GM23248 (cell line): ENCODE measurements around the gene HNRNPA2B1. TPM values are rescaled to one million over a fixed set of nuclear protein-coding genes. Genes with fewer than 3 reads are reported as not detected.
"Not testable (repeated sequence)": the region's sequence is repeated elsewhere in the genome, so short reads cannot be mapped to it uniquely, and the experiment has no call there.

ENCODE experiments used
- DNase-seq: peaks from one replicate; pipeline ENCODE4 v3.0.0-alpha.2; 2015
- H2AFZ ChIP-seq: fragments of 200-600 bp; sonication (generic); 2 replicates; pipeline ENCODE4 v1.6.1; 2016; ENCODE audit warnings: antibody characterized with exemption
- H3F3A ChIP-seq: fragments of 200-600 bp; sonication (generic); 2 replicates; pipeline ENCODE4 v1.6.1; 2016; ENCODE audit warnings: mild to moderate bottlenecking, antibody characterized with exemption, mixed run types; ENCODE audit not compliant: insufficient read depth
- H3K27ac ChIP-seq: fragments of 200-600 bp; sonication (generic); 2 replicates; pipeline ENCODE4 v1.5.1; 2016; ENCODE audit warnings: mild to moderate bottlenecking
- H3K27me3 ChIP-seq: fragments of 200-600 bp; sonication (generic); replicated peaks from 2 replicates; pipeline ENCODE4 v1.6.1; 2016; ENCODE audit warnings: mild to moderate bottlenecking; ENCODE audit not compliant: insufficient read depth
- H3K36me3 ChIP-seq: fragments of 200-600 bp; sonication (generic); 2 replicates; pipeline ENCODE4 v1.6.1; 2016; ENCODE audit warnings: low read depth, mild to moderate bottlenecking
- H3K4me1 ChIP-seq: fragments of 200-600 bp; sonication (generic); 2 replicates; pipeline ENCODE4 v1.6.1; 2016; ENCODE audit warnings: mild to moderate bottlenecking; ENCODE audit not compliant: insufficient read depth
- H3K4me2 ChIP-seq: fragments of 200-600 bp; sonication (generic); one replicate; pipeline ENCODE4 v1.6.1; 2016; ENCODE audit warnings: mild to moderate bottlenecking; ENCODE audit not compliant: unreplicated experiment
- H3K4me3 ChIP-seq: fragments of 200-600 bp; sonication (generic); 2 replicates; pipeline ENCODE4 v1.5.1; 2016; ENCODE audit warnings: mild to moderate bottlenecking
- H3K79me2 ChIP-seq: fragments of 200-600 bp; sonication (generic); 2 replicates; pipeline ENCODE4 v1.6.1; 2016; ENCODE audit warnings: mild to moderate bottlenecking; ENCODE audit not compliant: insufficient read depth
- H3K9ac ChIP-seq: fragments of 200-600 bp; sonication (generic); 2 replicates; pipeline ENCODE4 v1.6.1; 2016; ENCODE audit warnings: mild to moderate bottlenecking
- H3K9me2 ChIP-seq: fragments of 200-600 bp; sonication (generic); 2 replicates; pipeline ENCODE4 v1.6.1; 2016; ENCODE audit warnings: mixed run types, mild to moderate bottlenecking, moderate library complexity; ENCODE audit not compliant: insufficient read depth
- H3K9me3 ChIP-seq: fragments of 200-600 bp; sonication (generic); one replicate; pipeline ENCODE4 v1.6.1; 2017; ENCODE audit warnings: low read depth
- H4K20me1 ChIP-seq: fragments of 200-600 bp; sonication (generic); 2 replicates; pipeline ENCODE4 v1.6.0; 2016; ENCODE audit not compliant: insufficient read depth
- EZH2 ChIP-seq: fragments of 200-600 bp; sonication (generic); IDR thresholded peaks from 2 replicates; pipeline ENCODE4 v1.6.1; 2018; ENCODE audit warnings: antibody characterized with exemption, mild to moderate bottlenecking; ENCODE audit not compliant: insufficient read depth, poor library complexity, severe bottlenecking
- EZH2phosphoT487 ChIP-seq: fragments of 200-600 bp; sonication (generic); IDR thresholded peaks from 2 replicates; pipeline ENCODE4 v1.6.1; 2018; ENCODE audit warnings: antibody characterized with exemption, moderate library complexity, mild to moderate bottlenecking, low read depth; ENCODE audit not compliant: insufficient read depth
- WGBS, 2 experiments: methylation state at CpG; one replicate each; pipeline ENCODE4 v1.1.6; 2015 to 2017; ENCODE audit warnings: low lambda C conversion rate in 2 of 2, low coverage in 1 of 2; ENCODE audit errors: missing lambda C conversion rate in 2 of 2; 5-methylcytosine and 5-hydroxymethylcytosine counted together
- in situ Hi-C: fragments of 300-500 bp; cut with MboI; formaldehyde crosslinking; loops from 2 replicates; pipeline ENCODE4 v1.15.0; 2020
- polyA plus RNA-seq: library from polyadenylated mRNA; unstranded; fragments of >200 nt; fragmentation: Nextera tagmentation; extraction: Ambion mirVana; gene quantifications from 2 replicates; pipeline ENCODE4 v1.2.1, GENCODE V29; 2016
- total RNA-seq: library from RNA; depleted of rRNA; stranded (reverse); fragments of >200 nt; shearing (Covaris generic); gene quantifications from 2 replicates; pipeline ENCODE4 v1.2.3, GENCODE V29; 2014

The HNRNPA2B1 gene
- total and polyA plus RNA-seq, 2 experiments from 2014 or later: 134 to 529 TPM

DNA sequence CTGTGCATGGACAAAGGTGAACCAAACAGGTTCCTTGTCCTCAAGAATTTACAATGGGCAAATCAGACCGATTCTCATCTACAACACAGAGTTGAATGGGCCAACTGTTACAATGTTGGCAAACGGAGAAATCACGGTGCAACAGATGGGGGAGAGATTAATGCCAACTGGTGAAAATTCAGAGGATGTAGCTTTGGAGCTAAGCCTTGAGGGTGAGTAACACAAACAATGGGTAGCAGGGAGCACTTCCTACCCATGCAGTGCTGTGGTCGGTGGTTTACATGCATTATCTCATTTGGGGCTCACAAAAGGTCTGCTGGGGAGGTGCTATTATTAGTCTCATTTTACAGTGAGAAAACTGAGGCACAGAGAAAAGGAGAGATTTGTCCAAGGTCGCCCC lies 49.5 kb downstream of the HNRNPA2B1 start:
- 49 to 50% methylated on average over 5 of the region's 5 CpGs for WGBS, 2 experiments

DNA sequence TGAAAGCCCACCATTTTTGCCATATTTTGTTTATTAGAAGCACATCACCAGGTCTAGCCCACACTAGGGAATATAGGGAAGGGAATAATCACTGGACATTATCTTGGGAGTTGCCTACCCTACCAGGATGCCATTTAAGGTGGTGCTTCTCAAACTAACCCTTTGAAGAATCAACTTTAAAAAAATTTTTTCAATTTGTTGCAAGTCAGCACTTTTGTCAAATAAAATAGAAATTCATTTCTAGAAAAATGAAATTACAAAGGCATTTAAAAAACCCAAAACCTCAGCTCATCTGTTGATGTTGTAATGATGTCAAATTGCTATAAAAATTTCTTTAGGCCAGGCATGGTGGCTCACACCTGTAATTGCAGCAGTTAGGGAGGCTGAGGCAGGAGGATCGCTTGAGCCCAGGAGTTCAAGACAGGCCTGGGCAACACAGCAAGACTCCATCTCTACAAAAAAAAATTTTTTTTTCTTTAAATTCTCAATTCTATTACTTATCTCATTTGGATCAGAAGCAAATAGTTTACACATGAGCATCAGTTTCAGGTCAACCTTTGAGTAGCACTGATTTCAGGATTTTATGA lies 51.1 kb downstream of the HNRNPA2B1 start:
- Histone ChIP-seq H3K36me3 (no peaks in the 10 kb centered on the region), H3K9ac (no peak overlapping the region), H3K9me2 (no peaks in the 10 kb centered on the region), H3F3A (peaks cover 3% of the 10 kb centered on the region; the same call in 1 of the 2 replicates), H3K4me3 (no peak overlapping the region), H3K27ac (no peak overlapping the region), H3K79me2 (no peaks in the 10 kb centered on the region), H3K4me2 (no peak overlapping the region), H3K4me1 (no peaks in the 10 kb centered on the region), H4K20me1 (no peaks in the 10 kb centered on the region), H3K9me3 (no peaks in the 10 kb centered on the region), H2AFZ (no peak overlapping the region), H3K27me3 (peaks cover 28% of the 10 kb centered on the region)
- no peak for DNase-seq
- WGBS, 2 experiments: 92 to 97% methylated on average over 1 of the region's 1 CpG
- TF ChIP-seq EZH2 (no peak), EZH2phosphoT487 (no peak)
- in situ Hi-C loops: no loop called here

More for the DNA sequence above, 49.5 kb downstream of the HNRNPA2B1 start:
- DNase-seq: no peak
- no peak overlapping the region for H3K27ac ChIP-seq
- peaks cover 10% of the 10 kb centered on the region for H3K4me1 ChIP-seq
- no peak overlapping the region for H2AFZ ChIP-seq
- no peaks in the 10 kb centered on the region for H3K79me2 ChIP-seq
- H3F3A ChIP-seq: peaks cover 17% of the 10 kb centered on the region
- no peaks in the 10 kb centered on the region for H3K9me3 ChIP-seq
- H4K20me1 ChIP-seq: no peaks in the 10 kb centered on the region
- no peak for TF ChIP-seq EZH2
- TF ChIP-seq EZH2phosphoT487: no peak
- H3K27me3 ChIP-seq: peaks cover 28% of the 10 kb centered on the region
- no peak overlapping the region for H3K4me3 ChIP-seq
- in situ Hi-C loops: no loop called here
- no peaks in the 10 kb centered on the region for H3K36me3 ChIP-seq
- no peak overlapping the region for H3K4me2 ChIP-seq
- H3K9ac ChIP-seq: no peak overlapping the region
- no peaks in the 10 kb centered on the region for H3K9me2 ChIP-seq

DNA sequence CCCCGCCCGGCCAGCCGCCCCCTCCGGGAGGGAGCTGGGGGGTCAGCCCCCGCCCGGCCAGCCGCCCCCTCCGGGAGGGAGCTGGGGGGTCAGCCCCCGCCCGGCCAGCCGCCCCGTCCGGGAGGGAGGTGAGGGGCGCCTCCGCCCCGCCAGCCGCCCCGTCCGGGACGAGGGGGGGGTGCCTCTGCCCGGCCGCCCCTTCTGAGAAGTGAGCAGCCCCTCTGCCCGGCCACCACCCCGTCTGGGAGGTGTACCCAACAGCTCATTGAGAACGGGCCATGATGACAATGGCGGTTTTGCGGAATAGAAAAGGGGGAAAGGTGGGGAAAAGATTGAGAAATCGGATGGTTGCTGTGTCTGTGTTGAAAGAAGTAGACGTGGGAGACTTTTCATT lies 52.2 kb downstream of the HNRNPA2B1 start:
- H4K20me1 ChIP-seq, H3K9me3 ChIP-seq, H3K9me2 ChIP-seq, H3K4me2 ChIP-seq, H3K27ac ChIP-seq, DNase-seq, H3K4me3 ChIP-seq, H3K36me3 ChIP-seq, H2AFZ ChIP-seq, H3F3A ChIP-seq, H3K4me1 ChIP-seq, in situ Hi-C loops, H3K79me2 ChIP-seq, H3K9ac ChIP-seq: not testable (repeated sequence)
- peaks cover 28% of the 10 kb centered on the region for H3K27me3 ChIP-seq
- WGBS, 2 experiments: 63 to 80% methylated on average over 7 to 29 of the region's 29 CpGs

DNA sequence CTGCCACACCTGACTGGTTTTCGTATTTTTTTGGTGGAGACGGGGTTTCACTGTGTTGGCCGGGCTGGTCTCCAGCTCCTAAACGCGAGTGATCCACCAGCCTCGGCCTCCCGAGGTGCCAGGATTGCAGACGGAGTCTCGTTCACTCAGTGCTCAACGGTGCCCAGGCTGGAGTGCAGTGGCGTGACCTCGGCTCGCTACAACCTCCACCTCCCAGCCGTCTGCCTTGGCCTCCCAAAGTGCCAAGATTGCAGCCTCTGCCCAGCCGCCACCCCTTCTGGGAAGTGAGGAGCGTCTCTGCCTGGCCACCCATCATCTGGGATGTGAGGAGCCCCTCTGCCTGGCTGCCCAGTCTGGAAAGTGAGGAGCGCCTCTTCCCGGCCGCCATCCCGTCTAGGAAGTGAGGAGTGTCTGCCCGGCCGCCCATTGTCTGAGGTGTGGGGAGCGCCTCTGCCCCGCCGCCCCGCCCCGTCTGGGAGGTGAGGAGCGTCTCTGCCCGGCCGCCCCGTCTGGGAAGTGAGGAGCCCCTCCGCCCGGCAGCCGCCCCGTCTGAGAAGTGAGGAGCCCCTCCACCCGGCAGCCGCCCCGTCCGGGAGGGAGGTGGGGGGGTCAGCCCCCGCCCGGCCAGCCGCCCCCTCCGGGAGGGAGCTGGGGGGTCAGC lies 52.8 kb downstream of the HNRNPA2B1 start:
- H4K20me1 ChIP-seq, H3K9me2 ChIP-seq, H3K4me1 ChIP-seq, H3K79me2 ChIP-seq, H3K9ac ChIP-seq, H3K27ac ChIP-seq, H3F3A ChIP-seq, H3K36me3 ChIP-seq, H3K4me3 ChIP-seq, H3K9me3 ChIP-seq, DNase-seq, H3K4me2 ChIP-seq, in situ Hi-C loops, H2AFZ ChIP-seq: not testable (repeated sequence)
- H3K27me3 ChIP-seq: peaks cover 28% of the 10 kb centered on the region
- 83 to 86% methylated on average over 19 to 38 of the region's 43 CpGs for WGBS, 2 experiments

DNA sequence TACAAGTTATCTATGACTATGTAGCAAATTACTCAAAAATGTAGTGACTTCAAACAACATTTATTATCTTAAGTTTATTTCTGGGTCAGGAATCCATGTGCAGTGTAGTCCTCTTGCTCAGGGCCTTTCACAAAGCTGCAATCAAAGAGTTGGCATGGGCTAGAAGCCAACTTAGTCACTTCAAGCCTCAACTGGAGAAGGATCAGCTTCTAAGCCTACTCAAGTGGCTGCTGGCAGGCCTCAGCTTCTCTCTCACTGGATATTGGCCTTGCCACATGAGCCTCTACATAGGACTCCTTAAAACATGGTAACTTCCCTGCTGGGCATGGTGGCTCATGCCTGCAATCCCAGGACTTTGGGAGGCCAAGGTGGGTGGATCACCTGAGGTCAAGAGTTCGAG lies 53.5 kb downstream of the HNRNPA2B1 start:
- H3K27me3 ChIP-seq: peaks cover 28% of the 10 kb centered on the region
- no peaks in the 10 kb centered on the region for H3F3A ChIP-seq
- H3K4me2 ChIP-seq: no peak overlapping the region
- H3K9me2 ChIP-seq: no peaks in the 10 kb centered on the region
- no peak overlapping the region for H3K9ac ChIP-seq
- no peak overlapping the region for H3K4me3 ChIP-seq
- H3K79me2 ChIP-seq: no peaks in the 10 kb centered on the region
- 36 to 50% methylated on average over 1 of the region's 1 CpG for WGBS, 2 experiments
- H3K4me1 ChIP-seq: no peaks in the 10 kb centered on the region
- no peak overlapping the region for H2AFZ ChIP-seq
- in situ Hi-C loops: no loop called here
- no peaks in the 10 kb centered on the region for H3K36me3 ChIP-seq
- peak; percentile 49 for DNase-seq
- no peak for TF ChIP-seq EZH2
- TF ChIP-seq EZH2phosphoT487: no peak
- no peak overlapping the region for H3K27ac ChIP-seq
- no peaks in the 10 kb centered on the region for H3K9me3 ChIP-seq
- H4K20me1 ChIP-seq: no peaks in the 10 kb centered on the region
